Transverse colon (tissue), 3 donors: Measurements from ENCODE around the gene MBD3L5.

Experiments used
- POLR2A ChIP-seq: fragments of 450-650 bp; IDR thresholded peaks from one replicate; pipeline ENCODE4 v1.6.1; 2016; ENCODE audit warnings: antibody characterized with exemption, mild to moderate bottlenecking, moderate library complexity
- TF ChIP-seq, protein P1 (sequence below), 5 experiments: fragments of 200-600 bp in 3 of 5; fragments of 450-650 bp in 2 of 5; sonication (generic) in 3 of 5; IDR thresholded peaks; 1 replicate in 2 of 5; 2 replicates in 3 of 5; pipeline ENCODE4 v1.5.1; 2016 to 2017; ENCODE audit warnings: antibody characterized with exemption in 5 of 5, inconsistent platforms in 3 of 5, mild to moderate bottlenecking in 2 of 5, moderate library complexity in 1 of 5

DNA sequence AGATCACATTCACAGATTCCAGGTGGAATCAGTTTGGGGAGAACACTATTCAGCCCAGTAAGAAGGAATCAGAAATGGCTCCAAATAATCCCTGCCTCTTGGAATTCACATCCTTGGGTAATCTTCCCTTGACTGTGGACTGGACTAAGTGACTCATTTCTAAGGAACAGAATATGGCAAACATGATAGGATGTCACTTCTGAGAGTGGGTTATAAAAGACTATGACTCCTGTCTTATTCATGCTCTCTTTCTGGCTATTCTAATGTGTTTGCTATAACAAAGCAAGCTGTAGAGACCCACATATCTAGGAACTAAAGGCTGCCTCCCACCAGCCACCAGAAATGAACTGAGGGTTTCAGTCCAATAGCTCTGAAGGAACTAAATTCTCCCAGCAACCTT lies 46.9 kb upstream of the MBD3L5 start:
- TF ChIP-seq, protein P1, sequence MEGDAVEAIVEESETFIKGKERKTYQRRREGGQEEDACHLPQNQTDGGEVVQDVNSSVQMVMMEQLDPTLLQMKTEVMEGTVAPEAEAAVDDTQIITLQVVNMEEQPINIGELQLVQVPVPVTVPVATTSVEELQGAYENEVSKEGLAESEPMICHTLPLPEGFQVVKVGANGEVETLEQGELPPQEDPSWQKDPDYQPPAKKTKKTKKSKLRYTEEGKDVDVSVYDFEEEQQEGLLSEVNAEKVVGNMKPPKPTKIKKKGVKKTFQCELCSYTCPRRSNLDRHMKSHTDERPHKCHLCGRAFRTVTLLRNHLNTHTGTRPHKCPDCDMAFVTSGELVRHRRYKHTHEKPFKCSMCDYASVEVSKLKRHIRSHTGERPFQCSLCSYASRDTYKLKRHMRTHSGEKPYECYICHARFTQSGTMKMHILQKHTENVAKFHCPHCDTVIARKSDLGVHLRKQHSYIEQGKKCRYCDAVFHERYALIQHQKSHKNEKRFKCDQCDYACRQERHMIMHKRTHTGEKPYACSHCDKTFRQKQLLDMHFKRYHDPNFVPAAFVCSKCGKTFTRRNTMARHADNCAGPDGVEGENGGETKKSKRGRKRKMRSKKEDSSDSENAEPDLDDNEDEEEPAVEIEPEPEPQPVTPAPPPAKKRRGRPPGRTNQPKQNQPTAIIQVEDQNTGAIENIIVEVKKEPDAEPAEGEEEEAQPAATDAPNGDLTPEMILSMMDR (IDR thresholded peaks at IDR 0.05) = no peak
- no peak for TF ChIP-seq POLR2A
